CD4-positive, alpha-beta T cell treated with Interleukin-6 for 4 hours (primary cell): Measurements from ENCODE around the gene BTN3A1.
A peak's percentile ranks its signal among the peaks of the same experiment; 100 is the strongest.

ENCODE experiments used
- DNase-seq: peaks from one replicate; pipeline ENCODE4 v3.0.0-alpha.2; 2020; ENCODE audit warnings: mixed read lengths

Gene BTN3A1

DNA sequence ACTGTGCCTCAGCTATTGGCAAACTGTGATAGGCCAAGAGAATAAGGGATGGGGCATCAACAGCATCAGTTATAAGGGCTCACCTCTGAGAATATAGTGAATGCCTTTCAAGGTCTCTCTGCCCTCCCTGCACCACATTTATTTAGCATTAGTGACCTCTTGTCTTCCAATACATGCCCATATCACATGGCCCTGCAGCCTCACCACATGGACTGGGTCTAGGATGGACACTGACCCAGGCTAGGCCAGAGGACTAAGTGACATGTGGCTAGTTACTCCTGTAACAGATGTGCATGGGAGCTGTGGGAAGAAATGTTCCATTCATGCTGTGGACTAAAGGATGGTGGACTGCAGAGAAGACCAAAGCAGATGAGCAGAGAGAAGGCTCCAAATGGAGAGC is 22.3 kb upstream of the BTN3A1 start:
- DNase-seq, result no peak

DNA sequence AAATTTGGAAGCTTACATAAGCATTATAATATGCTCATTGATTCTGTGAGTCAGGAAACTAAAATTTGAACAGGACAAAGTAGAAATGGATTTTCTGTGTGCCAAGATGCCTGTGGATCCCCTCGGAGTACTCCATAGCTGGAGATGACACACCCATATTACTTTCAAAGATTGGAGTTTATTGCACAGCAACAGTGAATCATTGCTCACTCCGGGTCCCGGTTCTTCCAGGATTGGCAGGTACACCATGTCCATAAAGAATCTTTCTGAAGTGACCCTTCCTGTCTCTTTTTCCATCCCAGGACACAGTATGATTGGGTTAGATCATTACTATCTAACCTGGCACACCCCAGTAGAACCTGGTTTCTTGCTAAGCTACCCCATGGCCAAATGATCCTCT is 21.8 kb upstream of the BTN3A1 start:
- DNase-seq, result no peak

DNA sequence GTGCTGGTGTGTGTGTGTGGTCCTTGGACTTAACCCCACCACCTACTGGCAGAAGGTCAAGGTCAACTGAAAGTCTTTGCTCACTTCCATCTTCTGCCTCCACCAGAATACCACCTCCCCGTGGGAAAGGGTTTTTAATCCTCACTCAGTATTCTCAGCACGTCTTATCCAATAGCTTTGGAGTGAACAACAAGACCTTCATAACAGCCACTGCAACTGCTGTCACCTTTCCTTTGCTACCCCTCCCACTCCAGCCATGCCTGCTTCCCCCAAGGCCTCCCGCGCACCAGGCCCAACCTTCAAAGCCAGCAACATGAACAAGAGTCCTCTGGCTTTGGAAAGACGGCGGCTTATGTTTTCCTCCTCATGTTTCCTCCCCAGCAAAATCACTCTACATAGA is 20.0 kb upstream of the BTN3A1 start:
- no peak for DNase-seq

GRCh38 chr6:26383624-26384417 is 18.3 kb upstream of the BTN3A1 start:
- peak; percentile 31 for DNase-seq

DNA sequence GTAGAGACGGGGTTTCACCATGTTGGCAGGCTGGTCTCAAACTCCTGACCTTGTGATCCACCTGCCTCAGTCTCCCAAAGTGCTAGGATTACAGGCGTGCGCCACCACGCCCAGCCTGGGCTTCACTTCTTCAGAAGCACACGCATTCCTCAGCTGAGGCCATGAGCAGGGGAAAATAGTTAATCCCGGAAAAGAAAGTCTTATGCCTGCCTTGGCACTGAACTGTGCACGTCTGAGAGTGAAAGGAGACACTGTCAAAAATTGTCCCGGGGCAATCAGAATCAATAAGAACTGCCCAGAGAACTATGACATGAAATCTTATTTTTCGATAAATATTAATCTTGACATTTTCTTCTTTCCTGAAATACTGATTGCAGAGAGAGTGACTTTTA is 16.3 kb upstream of the BTN3A1 start:
- DNase-seq, result no peak

GRCh38 chr6:26387565-26387964 is 14.5 kb upstream of the BTN3A1 start:
- DNase-seq, result no peak

DNA sequence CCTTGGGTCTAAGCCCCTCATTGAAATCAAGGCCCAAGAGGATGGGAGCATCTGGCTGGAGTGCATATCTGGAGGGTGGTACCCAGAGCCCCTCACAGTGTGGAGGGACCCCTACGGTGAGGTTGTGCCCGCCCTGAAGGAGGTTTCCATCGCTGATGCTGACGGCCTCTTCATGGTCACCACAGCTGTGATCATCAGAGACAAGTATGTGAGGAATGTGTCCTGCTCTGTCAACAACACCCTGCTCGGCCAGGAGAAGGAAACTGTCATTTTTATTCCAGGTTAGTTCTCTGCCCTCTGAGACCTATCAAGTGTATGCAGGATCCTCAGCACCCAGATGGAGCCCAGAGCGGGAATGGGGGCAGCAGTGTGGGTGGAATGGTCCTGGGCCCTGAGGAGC is 14.1 kb upstream of the BTN3A1 start:
- DNase-seq, result no peak

DNA sequence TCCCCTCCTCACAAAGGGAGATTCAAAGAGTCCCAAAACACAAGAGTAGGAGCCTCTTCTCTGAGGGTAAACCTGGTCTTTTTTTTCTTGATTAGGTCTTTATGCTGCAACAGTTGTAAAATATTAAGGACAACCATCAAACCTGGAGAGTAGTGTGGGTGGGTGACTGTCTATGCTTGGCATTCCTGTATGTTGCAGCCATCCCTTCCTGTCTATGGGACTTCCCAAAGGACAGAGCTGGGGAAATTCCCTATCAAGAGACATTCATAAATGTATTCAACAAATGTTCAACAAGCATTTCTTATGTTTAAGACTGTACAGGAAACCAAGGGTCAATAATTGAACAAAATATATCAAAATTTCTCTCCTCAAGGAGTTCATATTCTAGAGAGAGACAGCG is 13.6 kb upstream of the BTN3A1 start:
- no peak for DNase-seq

DNA sequence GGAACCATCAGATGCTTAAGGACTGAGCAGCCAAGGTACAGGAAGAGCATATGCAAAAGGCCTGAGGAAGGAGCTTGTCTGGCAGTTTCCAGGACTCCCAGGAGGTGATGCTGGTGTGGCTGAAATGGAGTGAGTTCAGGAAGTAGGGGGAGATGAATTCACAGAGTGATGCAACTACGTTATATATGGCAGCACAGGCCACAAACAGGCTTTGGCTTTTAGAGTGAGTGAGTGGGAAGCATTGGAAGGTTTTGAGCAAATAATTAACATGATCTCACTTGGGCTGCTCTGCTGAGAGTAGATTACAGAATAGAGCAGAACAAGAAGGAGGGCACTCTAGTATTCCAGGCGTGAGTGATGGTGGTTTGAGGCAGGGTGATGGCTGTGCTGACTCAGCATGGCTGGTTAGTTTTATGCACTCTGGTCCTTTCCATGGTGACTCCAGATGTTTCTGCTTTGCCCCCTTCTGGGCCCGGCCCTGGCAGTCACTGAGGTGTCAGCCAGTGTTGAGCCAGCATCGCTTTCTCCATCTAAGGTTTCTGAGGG is 12.7 kb upstream of the BTN3A1 start:
- DNase-seq, result no peak

GRCh38 chr6:26390531-26390930 is 11.5 kb upstream of the BTN3A1 start:
- no peak for DNase-seq

DNA sequence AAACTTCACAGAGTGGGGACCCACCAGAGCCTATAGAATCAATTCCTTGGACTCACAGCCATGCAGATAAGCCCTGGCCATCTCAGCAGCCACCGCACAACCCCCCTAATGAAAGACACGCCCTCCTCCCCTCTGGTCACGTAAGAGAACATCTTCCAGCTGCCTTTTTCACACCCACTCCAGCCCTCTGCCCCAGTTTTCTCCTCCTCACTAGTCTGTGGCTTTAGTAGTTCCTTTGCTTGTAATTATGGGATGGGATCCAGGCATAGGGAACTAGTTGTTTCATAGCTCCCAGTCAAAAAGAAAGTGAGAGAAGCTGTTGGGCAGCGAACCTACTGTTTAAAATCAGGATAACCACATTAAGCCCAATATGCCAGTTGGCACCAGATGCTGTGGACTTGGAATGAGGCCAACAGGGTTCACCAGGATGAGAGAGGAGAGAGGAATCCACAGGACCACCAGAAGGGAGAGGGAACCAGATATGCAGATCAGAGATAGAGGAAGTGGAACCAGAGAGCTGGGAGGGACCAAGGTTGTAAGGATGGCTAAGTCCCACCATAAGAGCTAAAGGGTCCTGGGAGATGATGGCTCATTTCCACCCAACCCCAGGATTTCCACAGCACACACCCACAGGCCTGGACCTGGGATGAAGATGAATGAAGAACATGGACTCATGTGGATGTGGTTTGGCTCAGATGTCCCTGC is 9.0 kb upstream of the BTN3A1 start:
- no peak for DNase-seq

GRCh38 chr6:26394289-26394688 is 7.8 kb upstream of the BTN3A1 start:
- DNase-seq, result no peak

- DNase-seq, result no peak
These were observed 3.5 kb upstream of the BTN3A1 start for GRCh38 chr6:26398555-26398954.

- no peak for DNase-seq
These were observed 1.4 kb upstream of the BTN3A1 start for GRCh38 chr6:26400626-26401025.

DNA sequence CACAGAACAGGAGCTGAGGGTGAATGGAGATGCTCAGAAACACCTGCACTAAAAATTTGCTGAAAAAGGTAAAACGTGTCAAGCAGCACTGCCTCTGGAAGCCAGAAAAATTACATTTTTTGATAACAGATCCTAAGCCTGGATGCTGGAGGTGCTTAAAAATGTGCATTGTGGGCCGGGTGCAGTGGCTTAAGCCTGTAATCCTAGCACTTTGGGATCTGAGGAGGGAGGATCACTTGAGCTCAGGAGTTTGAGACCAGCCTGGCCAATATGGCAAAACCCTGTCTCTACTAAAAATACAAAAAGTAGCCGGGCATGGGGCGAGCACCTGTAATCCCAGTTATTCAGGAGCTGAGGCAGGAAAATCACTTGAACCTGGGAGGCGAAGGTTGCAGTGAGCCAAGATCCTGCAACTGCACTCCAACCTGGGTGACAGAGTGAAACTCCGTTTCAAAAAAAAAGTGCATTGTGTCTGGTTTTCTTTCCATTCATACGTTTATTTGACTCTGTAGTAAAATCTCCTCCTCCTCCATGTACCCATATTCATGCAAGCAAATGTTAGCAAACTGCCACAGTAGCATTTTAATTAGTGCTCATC is 587 bp upstream of the BTN3A1 start:
- no peak for DNase-seq

DNA sequence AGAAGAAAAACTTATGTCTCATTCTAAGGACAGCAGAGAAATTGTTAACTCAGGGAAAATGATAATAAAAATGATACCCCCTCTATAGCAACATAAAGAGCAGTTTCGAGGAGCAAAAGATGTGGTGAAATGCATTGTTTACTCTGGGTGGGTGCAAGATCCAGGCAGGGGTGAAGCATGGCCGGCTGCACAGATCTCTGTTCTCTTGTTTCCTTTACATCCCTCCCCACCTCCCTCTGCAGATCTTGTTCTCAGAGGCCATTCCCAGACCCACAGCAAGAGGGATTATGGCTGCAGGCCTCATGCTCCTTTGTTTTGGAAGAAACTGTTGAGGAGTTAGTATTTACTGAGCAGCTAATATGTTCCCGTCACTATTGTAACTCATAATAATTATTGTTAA is 1.8 kb downstream of the BTN3A1 start:
- no peak for DNase-seq

DNA sequence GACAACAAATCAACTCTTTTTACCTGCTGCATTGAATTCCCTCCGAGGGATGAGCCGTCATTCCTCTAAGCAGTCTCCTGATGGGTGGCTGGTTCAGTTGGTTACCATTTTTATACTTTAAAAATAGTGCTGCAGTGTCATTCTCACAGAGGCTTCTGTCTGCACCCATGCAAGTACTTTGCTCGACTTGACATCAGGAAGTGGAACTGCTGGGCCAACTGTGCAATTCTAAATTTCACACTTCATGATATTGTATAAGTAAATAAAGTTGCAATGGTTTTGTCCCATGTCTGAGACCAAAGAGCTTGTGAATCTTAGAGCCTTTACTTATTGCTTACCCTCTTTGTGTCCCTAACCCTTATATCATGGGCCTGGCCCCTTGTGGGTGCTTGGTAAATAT is 2.5 kb downstream of the BTN3A1 start:
- no peak for DNase-seq

DNA sequence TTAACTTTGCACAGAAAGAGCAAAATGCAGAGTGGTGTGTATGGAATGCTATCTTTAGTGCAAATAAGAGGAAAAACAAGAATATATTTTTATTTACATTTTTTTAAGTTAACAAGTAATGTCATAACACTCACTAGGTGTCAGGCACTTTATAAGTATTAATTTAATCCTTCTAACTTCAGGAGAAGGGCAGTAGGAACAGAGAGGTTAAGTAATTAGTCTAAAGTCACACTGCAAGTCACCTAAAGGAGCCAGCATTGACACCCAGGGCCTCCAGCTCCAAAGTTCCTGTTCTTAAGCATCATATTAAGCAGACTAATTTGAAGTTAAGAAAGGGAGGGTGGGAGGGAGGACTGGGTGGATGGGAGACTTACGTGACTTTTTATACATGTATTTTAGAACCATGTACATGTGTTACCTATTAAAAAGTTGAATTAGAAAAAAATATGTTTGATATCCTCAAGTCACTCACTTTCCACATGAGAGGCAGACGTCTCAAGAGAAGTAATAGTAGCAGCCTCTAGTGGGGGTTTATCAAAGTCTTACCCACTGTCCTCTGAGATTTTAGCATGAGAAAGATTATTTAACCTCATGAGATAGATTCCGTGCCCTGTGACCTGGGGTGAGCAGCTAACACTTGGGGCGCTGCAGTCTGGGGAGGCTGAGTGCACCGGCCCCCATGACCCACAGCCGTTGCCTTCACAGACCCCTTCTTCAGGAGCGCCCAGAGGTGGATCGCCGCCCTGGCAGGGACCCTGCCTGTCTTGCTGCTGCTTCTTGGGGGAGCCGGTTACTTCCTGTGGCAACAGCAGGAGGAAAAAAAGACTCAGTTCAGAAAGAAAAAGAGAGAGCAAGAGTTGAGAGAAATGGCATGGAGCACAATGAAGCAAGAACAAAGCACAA is 7.0 kb downstream of the BTN3A1 start:
- no peak for DNase-seq

GRCh38 chr6:26411751-26412150 is 9.7 kb downstream of the BTN3A1 start:
- DNase-seq, result no peak

DNA sequence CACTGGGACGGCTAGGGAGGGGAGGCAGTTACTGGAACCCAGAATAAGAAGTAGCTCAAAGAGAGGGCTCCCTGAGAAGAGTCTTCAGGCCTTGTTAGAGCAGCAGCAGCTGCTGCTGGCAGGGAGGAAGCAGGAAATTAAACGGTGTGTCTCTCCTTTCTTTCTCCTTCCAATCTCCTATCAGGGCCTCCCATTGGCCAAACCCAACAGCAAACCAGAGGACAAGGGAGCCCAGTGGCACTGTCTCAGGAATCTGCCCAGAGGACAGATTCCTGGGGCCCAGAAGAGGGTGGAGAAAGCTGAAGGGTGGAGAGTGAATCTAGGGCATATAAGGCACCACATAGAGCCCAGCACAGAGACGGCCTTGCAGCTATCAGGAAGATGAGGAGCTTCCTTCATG is 10.2 kb downstream of the BTN3A1 start:
- no peak for DNase-seq

- no peak for DNase-seq
These were observed 10.9 kb downstream of the BTN3A1 start for GRCh38 chr6:26412954-26413353.

- no peak for DNase-seq
These were observed 12.2 kb downstream of the BTN3A1 start for GRCh38 chr6:26414281-26414680.
